ENCODE data around the gene ATMIN.

The ATMIN gene

DNA sequence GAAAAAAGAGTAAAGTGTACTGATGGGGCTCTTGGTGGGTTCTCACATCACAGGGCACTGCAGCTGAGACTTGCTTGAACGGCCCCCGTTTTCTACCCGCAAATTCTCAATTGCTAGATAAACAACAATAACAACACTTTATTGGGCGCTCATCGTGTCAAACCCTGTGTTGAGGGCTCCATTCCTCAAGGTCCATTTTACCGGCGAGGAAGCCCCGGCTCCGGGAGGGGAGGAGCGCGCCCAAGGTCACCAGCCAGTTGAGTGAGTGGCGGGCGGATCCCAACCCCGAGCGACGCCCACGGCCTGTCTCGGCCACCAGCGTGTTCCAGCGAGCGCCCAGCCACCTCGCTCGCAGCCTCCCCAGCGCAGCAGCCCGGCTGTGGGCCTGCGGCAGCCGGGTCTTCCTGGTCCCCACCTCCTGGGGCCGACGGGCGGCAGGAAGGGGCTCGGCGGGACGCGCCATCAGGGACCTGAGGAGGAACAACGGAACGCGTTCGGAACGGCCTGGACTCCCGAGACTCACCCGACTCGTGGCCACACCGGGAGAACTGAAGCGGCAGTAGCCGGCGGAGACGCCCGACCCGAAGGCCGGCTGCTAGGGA, 29.3 kb upstream of the ATMIN start:
- DNase-seq (ENCODE audit: low read depth in 3 of 3), result peak; percentile 46 to 75 (median 48)

DNA sequence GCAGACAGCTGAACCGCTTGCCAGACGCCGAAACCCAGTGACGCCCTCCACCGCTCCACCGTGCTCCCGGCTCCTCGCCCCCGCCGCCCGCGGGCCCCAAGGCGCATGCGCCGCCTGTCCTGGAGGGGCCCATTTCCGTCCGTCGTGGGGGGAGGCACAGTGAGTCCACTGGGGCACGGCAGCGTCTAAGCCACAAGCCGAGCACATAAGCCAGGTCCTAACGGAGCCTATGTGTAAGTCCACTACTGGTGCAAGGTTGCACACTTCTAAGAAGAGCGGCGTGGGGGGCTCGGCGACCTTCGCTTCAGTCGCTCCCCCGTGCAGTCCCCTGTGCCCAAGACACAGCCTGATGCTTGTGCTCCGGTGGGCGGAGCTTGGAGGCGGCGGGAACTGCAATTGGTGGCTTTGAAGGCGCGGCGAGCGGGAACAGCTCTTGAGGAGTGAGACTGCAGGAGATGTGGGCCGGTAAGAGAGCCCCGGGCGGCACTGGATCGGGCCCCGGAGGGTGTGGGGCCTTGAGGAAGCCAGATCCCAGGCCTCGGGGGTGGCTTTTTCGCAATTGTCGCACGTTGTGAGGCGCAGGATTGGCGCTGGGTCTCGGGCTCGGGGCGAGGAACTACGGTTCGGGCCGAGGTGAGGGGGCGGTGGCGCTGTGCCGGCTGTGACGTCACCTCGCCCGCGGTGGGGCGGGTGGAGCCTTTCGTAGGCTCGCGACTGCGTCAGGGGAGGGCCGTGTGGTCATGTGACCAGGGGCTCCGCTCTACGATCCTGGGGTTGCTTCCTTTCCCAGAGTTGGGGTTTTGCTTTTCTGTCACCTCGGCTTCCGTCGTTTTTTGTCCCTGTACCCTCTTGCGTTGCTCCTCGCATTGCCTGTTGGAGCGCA, 28.6 kb upstream of the ATMIN start, which contains the start of the genes CENPN and CMC2:
Gene CENPN, plus strand, starts transcription at position 402 of the 883 bp plus-strand sequence. CDS start 4,726 bp downstream, outside the sequence.
Gene CMC2, minus strand, starts transcription at position 73 of the 883 bp plus-strand sequence. CDS start 9,491 bp downstream, outside the sequence.
- peak; percentile 92 to 97 (median 93) for DNase-seq (ENCODE audit: low read depth in 3 of 3)

DNA sequence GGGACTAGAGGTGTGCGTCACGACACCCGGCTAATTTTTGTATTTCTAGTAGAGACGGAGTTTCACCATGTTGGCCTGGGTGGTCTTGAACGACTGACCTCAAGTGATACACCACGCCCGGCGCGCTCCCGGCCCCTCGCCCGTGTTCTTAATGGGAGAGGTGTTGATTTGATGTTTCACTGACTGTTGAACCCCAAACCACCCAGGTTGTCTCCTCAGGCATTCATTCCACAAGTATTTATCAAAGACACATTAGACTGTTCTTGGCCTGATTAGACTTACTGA, 27.2 kb upstream of the ATMIN start:
- DNase-seq (ENCODE audit: low read depth in 3 of 3), result no peak

DNA sequence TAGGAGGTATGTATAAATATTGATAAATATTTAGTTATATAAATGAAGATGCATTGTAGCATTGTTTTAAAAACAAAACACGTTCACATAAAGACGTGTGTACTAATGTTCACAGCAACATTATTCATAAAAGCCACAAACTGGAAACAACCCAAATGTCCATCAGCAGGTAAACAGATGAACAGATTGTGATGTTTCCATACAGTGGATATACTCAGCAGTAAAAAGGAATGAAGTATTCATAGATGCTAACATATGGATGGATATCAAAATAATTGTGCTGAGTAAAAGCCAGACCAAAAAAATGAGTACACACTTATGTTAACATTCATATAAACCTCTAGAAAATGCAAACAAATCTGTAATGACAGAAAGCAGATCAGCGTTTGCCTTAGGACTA, 22.7 kb upstream of the ATMIN start:
- no peak for DNase-seq (ENCODE audit: low read depth in 3 of 3)

DNA sequence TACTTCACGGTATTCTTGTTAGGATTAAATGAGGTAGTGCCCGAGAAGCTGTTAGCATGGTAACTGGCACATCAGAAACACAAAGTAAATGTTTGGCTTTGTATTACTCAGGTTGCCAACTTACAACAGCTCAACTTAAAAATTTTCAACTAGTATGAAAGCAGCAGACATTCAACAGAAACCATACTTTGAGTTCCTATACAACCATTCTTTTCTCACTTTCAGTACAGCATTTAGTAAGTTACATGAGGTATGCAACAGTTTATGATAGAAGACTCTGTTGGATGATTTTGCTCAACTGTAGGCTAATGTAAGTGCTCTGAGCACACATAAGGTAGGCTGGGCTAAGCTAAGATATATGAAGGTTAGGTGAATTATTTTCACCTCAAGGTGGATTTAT, 21.0 kb upstream of the ATMIN start:
- DNase-seq (ENCODE audit: low read depth in 3 of 3), result no peak

DNA sequence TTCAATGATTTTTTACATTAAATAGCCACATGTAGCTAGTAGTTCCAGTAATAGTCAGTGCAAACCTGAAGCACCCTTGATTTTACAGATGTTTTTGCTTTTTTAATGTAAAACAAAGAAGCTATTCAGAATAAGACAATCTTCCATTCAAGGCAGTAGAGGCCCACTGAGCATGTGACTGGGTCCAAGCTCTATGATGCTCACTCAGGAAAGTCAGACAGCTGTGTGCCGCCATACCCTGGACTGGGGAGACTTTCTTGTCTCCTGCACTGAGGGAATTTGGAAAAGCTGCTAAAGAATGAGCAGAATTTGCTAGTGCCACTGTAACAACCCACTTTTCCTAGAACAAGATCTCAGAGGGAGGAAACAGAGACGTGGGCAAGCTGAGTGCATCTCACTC, 17.1 kb upstream of the ATMIN start:
- DNase-seq (ENCODE audit: low read depth in 3 of 3), result no peak

DNA sequence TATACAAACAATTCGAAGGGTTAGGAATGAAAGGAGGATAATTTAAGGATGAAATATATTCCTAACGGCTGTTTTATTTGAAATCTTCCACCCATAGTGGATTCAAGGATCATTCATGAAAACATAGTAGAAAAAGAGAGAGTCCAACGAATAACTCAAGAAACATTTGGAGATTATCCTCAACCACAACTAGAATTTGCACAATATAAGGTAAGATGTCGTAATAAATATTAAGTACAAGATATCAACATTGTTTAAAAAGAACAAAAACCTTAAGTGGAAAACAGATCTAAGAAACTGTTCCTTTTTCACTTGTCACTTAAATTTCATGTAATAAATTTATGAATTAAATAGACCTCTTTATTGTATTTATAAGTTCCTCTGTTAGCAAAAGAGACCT, 9.2 kb upstream of the ATMIN start:
- DNase-seq (ENCODE audit: low read depth in 3 of 3), result no peak

DNA sequence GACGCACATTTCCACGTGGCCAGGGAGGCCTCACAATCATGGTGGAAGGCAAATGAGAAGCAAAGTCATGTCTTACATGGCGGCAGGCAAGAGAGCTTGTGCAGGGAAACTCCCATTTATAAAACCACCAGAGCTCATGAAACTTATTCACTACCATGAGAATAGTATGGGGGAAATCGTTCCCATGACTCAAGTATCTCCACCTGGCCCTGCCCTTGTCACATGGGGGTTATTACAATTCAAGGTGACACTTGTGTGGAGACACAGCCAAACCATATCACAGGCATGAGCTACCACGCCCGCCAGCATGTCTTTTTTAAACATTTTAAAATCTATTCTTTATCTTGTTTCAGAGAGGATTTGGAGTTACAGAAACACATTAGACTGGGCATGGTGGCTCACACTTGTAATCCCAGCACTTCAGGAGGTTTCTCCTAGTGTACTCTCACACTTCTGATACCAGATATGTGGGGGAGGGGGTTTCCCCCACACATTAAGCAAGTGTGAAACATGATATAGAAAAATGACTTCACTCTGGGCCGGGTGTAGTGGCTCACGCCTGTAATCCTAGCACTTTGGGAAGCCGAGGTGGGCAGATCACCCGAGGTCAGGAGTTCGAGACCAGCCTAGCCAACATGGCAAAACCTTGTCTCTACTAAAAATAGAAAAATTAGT, 5.6 kb upstream of the ATMIN start:
- DNase-seq (ENCODE audit: low read depth in 3 of 3), result no peak

DNA sequence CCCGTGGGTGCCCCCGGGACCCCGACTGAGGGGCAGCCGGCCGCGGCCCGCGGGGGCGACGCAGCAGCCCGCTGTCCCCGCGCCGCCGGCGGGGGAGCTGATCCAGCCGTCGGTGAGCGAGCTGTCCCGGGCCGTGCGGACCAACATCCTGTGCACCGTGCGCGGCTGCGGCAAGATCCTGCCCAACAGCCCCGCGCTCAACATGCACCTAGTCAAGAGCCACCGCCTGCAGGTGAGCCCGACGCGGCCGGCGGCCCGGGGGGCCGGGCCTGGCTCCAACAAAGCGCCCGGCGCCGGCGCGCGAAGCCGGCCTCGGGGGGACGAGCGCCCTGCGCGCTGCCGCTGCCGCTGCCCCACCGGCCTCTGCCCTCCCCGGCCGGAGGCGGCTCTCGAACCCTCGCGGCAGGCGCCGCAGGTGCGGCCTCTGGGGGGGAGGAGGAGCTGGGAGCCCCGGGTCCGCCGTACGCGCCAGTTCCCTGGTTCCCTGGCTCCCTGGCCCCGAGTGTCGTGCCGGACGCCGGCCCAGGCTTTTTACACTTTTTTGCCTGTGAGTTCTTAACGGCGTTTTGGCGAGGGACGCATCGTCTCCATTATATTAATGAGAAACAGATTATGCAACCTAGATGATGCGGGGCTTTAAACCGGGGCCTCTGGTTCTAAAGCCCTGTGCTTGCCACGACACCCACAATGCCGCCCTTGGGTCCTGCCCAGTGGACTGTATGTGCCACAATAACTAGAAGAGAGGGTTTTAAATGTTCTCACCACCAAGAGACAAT, 521 bp downstream of the ATMIN start:
- DNase-seq (ENCODE audit: low read depth in 3 of 3), result peak; percentile 8 to 37 (median 18)

DNA sequence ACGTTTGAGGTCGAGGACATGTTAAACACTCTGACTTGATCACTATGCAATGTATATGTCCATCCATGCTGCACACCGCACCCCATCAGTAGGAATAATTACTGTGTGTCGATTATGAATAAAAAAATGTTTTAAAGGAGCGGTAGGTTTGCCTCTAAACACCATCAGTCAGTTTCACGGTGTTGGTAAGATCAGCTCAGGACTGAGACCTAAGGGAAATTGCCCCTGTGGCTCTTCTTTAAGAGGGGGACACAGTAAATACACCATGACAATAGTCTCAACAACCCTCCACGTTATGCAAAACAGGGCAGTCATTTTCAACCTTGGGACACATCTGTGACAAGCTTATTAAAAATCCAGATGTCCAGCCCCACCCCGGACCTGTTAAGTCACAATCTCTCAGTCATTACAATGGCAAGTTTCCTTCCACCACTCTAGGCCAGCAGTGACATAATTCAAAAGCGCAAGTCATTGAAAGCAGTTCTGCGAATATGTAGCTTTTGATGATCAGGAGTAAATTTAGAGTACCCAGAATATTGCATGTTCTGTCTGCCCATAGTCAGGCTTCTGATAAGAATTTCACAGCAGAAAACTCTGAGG, 1.2 kb downstream of the ATMIN start:
- DNase-seq (ENCODE audit: low read depth in 3 of 3), result no peak

DNA sequence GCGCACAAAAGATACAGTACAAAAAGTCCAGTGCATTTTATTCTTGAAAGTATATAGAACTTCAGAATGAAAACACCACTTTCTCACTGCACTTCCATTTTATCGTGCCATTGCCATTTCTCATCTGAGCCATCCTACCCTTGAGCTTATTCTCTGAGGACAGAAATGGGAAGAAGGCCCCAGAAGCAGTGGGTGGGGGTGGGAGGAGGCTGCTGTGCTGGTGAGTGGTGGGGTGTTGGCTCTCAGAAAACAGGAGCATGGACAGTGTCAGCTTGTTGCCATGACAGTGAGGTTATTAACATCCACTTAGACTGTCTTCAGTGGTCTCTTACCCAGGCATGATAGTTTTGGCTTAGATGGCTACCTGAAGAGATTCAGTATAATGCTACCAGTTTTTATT, 4.5 kb downstream of the ATMIN start:
- no peak for DNase-seq (ENCODE audit: low read depth in 3 of 3)

DNA sequence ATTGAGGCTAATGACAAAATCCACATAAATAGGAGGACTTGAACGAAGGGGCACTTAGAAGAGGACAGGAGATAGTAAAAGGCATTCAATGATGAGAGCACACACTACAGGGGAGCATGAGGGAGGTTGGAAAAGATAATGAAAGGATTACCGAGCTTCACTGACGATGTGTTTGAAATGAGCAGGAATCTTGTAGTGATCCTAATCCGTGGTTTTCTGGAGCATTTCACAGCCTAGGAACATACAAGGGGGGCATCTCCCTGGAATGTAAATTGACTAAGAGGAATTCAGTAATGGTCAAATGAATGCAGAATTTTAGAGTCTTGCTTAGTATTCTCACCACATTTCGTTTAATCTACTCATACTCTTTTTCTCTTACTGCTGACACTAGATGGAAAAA, 5.2 kb downstream of the ATMIN start:
- no peak for DNase-seq (ENCODE audit: low read depth in 3 of 3)

DNA sequence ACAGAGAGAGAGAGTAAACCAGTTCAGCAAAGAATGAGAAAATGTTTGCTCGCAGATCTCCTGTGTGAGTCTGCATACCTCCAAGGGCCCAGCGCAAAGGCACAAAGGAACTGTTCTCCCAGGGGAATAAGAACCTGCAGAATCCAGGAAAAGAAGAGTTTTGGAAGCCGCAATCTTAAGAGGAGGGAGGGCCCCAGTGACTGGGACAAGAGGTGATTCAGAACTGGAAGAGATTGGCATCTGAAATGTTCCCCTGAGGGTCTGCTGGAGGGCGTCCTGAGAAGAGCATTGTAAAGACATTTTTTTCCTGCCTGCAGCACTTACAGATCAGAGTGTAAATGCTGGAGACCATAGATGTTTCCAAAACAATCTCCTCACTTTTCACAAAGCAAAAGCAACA, 6.1 kb downstream of the ATMIN start:
- no peak for DNase-seq (ENCODE audit: low read depth in 3 of 3)

DNA sequence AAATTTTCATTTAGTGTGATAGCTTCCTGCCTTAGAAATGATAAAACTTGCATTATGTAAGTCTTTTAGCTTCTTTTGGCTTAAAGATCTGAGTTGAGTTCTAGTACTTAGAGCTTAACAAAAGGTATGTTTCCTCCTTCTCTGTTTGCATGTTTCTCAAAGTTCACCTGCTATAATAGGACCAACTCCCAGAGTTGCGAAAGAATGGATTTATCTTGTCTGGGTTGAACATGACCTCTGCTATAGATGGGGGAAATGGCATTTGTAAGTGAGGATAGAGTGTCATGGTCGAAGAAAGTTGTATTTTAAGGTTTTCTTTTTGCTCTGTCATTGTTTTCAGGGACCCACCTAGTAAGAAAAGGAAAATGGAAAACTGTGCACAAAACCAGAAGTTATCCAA, 7.2 kb downstream of the ATMIN start:
- no peak for DNase-seq (ENCODE audit: low read depth in 3 of 3)

DNA sequence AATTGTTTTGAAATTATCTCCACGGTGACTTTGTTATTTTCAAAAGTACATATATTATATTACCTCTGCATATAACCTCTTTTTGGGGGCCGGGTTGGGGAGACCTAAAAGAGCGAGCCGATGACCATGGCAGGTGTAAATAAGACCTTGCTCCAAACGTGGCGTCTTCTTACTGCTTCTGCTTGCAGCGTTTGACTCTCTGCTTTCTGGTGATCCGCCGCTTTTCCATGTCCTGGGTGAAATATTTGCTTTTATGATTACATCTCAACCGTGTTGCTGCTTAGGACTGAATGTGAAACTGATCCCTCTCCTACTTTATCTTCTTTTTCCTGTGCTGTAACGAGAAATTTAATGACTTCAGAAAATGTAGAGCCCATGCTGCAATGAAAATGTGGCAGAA, 18.1 kb downstream of the ATMIN start:
- DNase-seq (ENCODE audit: low read depth in 3 of 3), result no peak

DNA sequence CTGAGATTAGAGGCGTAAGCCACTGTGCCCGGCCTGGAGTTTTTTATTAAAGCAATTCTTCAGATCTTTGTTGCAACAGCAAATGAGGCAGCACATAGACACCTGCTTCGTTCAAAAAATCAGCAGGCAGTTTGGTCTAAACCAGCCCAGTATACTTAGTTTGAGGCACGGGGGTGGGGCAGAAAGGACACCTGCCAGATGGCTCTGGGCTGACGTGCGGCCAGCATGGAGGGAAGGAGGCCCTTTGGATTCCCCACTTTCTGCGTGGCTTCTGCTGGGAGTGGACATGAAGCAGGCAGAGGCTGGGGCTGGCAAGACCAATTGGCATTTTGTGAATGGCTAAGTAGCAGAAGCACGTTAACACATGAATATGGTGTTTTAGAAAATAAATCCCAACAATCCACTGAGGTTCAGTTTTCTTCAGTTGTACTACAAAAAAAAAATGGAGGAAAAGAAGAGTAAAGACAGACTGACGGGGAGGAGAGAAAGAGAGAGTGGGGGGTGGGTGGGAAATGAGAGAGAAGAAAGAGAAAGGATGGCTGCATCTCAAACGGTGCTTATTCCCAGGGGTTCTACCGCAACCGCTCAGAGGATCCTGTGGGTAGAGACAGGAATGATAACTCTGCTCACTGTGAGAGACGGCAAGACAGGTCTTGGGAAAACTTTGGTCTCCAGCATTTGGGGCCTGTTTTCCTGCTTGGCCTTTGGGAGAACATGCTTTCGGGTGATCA, 25.1 kb downstream of the ATMIN start:
- no peak for DNase-seq (ENCODE audit: low read depth in 3 of 3)

DNA sequence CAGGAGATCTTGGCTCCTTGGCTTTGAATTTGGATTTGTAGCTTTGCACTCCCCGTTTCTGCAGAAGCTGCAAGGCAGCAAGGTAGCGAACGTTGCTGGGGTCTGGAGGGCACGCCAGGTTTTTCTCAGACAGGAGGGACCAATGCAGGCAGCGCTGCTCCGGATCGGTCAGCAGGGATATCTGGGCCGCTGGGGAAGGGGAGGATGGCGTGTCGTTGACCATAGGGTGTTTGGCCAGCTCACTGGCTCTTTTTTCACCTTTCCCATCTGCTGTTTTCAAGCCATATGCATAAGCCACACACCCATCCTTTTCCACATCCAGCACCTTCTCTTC, 25.6 kb downstream of the ATMIN start:
- no peak for DNase-seq (ENCODE audit: low read depth in 3 of 3)

DNA sequence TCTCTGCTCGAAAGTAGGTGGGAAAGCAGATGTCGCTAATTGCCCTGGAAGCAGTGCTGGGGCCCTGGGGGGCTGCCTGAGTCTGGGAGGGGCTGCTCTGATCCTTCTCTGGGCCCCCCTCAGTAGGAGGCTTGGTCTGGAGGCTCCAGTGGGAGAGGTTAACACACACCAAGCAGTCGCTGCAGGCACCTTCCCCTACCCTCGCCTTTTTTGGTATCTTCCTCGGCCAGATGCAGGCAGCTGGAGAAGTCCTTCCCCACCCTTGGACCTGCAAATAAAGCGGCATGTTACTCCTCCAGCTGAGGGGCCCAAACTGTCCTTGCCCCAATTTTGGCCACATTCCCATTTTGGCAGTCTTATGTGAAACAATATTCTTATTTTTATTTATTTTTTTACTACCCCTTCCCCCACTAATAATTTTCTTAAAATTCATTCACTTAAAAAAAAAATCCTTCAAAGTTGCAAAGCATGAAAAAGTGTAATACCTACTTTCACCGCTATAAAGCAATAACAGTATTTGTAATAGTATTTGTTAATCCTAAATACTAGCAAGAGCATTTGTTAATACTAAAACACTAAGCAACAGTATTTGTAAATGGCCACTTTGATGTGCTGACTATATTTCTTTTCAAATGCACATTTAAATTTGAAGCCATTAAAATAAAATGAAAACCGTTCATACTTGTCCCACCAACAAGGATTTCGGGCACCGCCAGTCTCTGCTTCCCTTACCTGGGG, 26.4 kb downstream of the ATMIN start:
- DNase-seq (ENCODE audit: low read depth in 3 of 3), result no peak

DNA sequence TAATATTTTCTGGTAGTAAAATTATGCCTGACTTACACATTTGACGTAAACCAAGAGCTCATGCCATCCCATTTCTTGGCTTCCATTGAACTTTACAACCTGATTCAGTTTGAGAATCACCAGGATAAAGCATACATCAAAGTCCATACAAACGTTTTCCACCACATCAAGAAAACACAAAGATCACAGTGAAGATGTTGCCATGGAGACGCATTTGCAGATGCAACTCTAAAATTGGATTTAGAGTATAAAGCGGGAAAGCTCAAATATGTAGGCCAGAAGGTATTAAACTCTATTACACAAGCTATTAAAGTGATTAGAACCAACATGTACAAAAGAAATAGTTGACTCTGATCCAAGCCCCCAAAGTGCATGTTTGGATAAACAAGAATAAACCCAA, 31.0 kb downstream of the ATMIN start:
- DNase-seq (ENCODE audit: low read depth in 3 of 3), result no peak

DNA sequence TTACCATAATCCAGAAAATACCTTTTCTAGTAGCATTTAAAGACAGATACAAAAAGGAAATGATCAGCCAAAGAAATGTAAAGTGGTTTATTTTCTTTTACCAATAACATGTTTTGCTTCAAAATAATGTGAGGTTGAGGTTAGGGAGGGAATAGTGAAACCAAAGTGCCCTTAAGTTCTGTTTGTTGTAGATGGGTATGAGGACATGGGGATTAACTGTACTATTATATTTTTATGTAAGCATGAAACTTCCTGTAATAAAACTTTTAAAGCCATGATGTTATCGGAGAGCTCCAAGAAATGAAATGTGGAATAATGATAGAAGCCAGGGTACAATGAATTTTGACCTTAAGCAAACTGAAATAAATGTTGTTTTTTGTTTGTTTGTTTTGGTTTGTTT, 31.5 kb downstream of the ATMIN start:
- no peak for DNase-seq (ENCODE audit: low read depth in 3 of 3)

All from stimulated activated CD4-positive, alpha-beta T cell treated with anti-CD3 and anti-CD28 coated beads, TNF-alpha, amount 100 ng/mL, for 24 hours (primary cell).